Naive B cell (primary cell): ENCODE measurements around the gene DTNB. TPM values are rescaled to one million over a fixed set of nuclear protein-coding genes. Genes with fewer than 3 reads are reported as not detected.
"Not testable (repeated sequence)": the region's sequence is repeated elsewhere in the genome, so short reads cannot be mapped to it uniquely, and the experiment has no call there.

ENCODE experiments used
- ATAC-seq, 2 donors: fragments of 150-1000 bp; cut with Tn5 transposase; 2 replicates each; pipeline ENCODE4 v1.10.0; 2021; ENCODE audit warnings: low read depth in 2 of 2, mild to moderate bottlenecking in 2 of 2, moderate library complexity in 2 of 2
- DNase-seq: peaks from one replicate; pipeline ENCODE4 v3.0.0; 2022
- H3K27ac Mint-ChIP-seq, 6 donors: one replicate each; pipeline ENCODE4 v1.8.0; 2020 to 2022; ENCODE audit warnings: mild to moderate bottlenecking in 6 of 6, mixed read lengths in 6 of 6, moderate library complexity in 5 of 6, inconsistent platforms in 2 of 6
- H3K27me3 Mint-ChIP-seq, 3 donors: one replicate each; pipeline ENCODE4 v1.8.0; 2021 to 2022; ENCODE audit warnings: mixed read lengths in 3 of 3, mild to moderate bottlenecking in 1 of 3
- H3K36me3 Mint-ChIP-seq, 2 donors: one replicate each; pipeline ENCODE4 v1.8.0; 2020 to 2022; ENCODE audit warnings: mixed read lengths in 2 of 2, inconsistent platforms in 1 of 2, mild to moderate bottlenecking in 1 of 2
- H3K4me1 Mint-ChIP-seq, 3 donors: one replicate each; pipeline ENCODE4 v1.8.0; 2020 to 2022; ENCODE audit warnings: mixed read lengths in 3 of 3, inconsistent platforms in 1 of 3, mild to moderate bottlenecking in 1 of 3, moderate library complexity in 1 of 3
- H3K4me3 Mint-ChIP-seq, 8 donors: one replicate each; pipeline ENCODE4 v1.8.0; 2020 to 2022; ENCODE audit warnings: mild to moderate bottlenecking in 8 of 8, mixed read lengths in 8 of 8, moderate library complexity in 8 of 8, inconsistent platforms in 2 of 8
- H3K9me3 Mint-ChIP-seq, 7 donors: one replicate each; pipeline ENCODE4 v1.8.0; 2020 to 2022; ENCODE audit warnings: mixed read lengths in 7 of 7, mild to moderate bottlenecking in 5 of 7, inconsistent platforms in 2 of 7, moderate library complexity in 1 of 7
- polyA plus RNA-seq, 6 donors: library from polyadenylated mRNA; unstranded; fragments of 300-500 nt; fragmentation: Illumina TruSeq; gene quantifications; one replicate each; pipeline ENCODE4 v1.2.3, GENCODE V29; 2021; ENCODE audit warnings: low read depth in 6 of 6

The DTNB gene
- polyA plus RNA-seq, 6 donors from 2014 or later = 7.8 to 25.4 (median 16.1) TPM

GRCh38 chr2:25669520-25669919 lies 3.9 kb downstream of the DTNB start:
- peak overlapping the region in 1 of 8 donors; percentile 30 for H3K4me3 Mint-ChIP-seq
- no peak for ATAC-seq
- H3K27me3 Mint-ChIP-seq = no peaks in the 10 kb centered on the region
- peaks cover 9 to 25% (median 9%) of the 10 kb centered on the region in 3 donors for H3K4me1 Mint-ChIP-seq
- no peak for DNase-seq
- no peaks in the 10 kb centered on the region for H3K36me3 Mint-ChIP-seq
- H3K9me3 Mint-ChIP-seq = no peaks in the 10 kb centered on the region
- no peak overlapping the region for H3K27ac Mint-ChIP-seq

- ATAC-seq = no peak
- Mint-ChIP-seq H3K4me1 (peaks cover 7 to 8% (median 7%) of the 10 kb centered on the region in 3 donors), H3K4me3 (no peak overlapping the region), H3K9me3 (no peaks in the 10 kb centered on the region), H3K27me3 (no peaks in the 10 kb centered on the region), H3K27ac (no peak overlapping the region), H3K36me3 (no peaks in the 10 kb centered on the region)
- no peak for DNase-seq
These were observed 7.2 kb downstream of the DTNB start for GRCh38 chr2:25666218-25666617.

- not testable (repeated sequence) for H3K27me3 Mint-ChIP-seq, DNase-seq, H3K4me1 Mint-ChIP-seq, H3K36me3 Mint-ChIP-seq, ATAC-seq, H3K9me3 Mint-ChIP-seq, H3K27ac Mint-ChIP-seq
- H3K4me3 Mint-ChIP-seq = peak overlapping the region in 1 of 8 donors; percentile 2
These were observed 7.9 kb downstream of the DTNB start for GRCh38 chr2:25665429-25665828.

GRCh38 chr2:25664965-25665307 lies 8.4 kb downstream of the DTNB start:
- Mint-ChIP-seq H3K4me1 (peaks cover 3 to 12% (median 8%) of the 10 kb centered on the region in 3 donors), H3K36me3 (no peaks in the 10 kb centered on the region), H3K27me3 (no peaks in the 10 kb centered on the region), H3K4me3 (peak overlapping the region in 2 of 8 donors; percentile 2 to 66), H3K27ac (peak overlapping the region in 3 of 6 donors; percentile 1 to 44 (median 6)), H3K9me3 (no peaks in the 10 kb centered on the region)
- ATAC-seq (no peak), DNase-seq (no peak)

GRCh38 chr2:25664183-25664964 lies 9.0 kb downstream of the DTNB start:
- ATAC-seq = peak in 1 of 2 donors; percentile 58
- no peaks in the 10 kb centered on the region for H3K9me3 Mint-ChIP-seq
- no peaks in the 10 kb centered on the region for H3K27me3 Mint-ChIP-seq
- peak overlapping the region in 6 of 8 donors; percentile 2 to 66 (median 57) for H3K4me3 Mint-ChIP-seq
- H3K4me1 Mint-ChIP-seq = peaks cover 3 to 14% (median 8%) of the 10 kb centered on the region in 3 donors
- DNase-seq = peak; percentile 17
- H3K36me3 Mint-ChIP-seq = no peaks in the 10 kb centered on the region
- peak overlapping the region in 2 of 6 donors; percentile 1 to 6 for H3K27ac Mint-ChIP-seq

- no peak for DNase-seq
- H3K4me1 Mint-ChIP-seq = peaks cover 4 to 15% (median 6%) of the 10 kb centered on the region in 3 donors
- peaks cover 3 to 12% of the 10 kb centered on the region in 2 donors for H3K36me3 Mint-ChIP-seq
- H3K27me3 Mint-ChIP-seq = no peaks in the 10 kb centered on the region
- H3K9me3 Mint-ChIP-seq = peaks cover 0 to under 1% (median 0%) of the 10 kb centered on the region in 7 donors
- no peak overlapping the region for H3K4me3 Mint-ChIP-seq
- ATAC-seq = no peak
- H3K27ac Mint-ChIP-seq = no peak overlapping the region
These were observed 18.1 kb downstream of the DTNB start for GRCh38 chr2:25655316-25655715.

- Mint-ChIP-seq H3K4me1 (peaks cover 4 to 13% (median 6%) of the 10 kb centered on the region in 3 donors), H3K9me3 (peaks cover 0 to 2% (median 0%) of the 10 kb centered on the region in 7 donors), H3K36me3 (peaks cover 8 to 17% of the 10 kb centered on the region in 2 donors), H3K4me3 (no peak overlapping the region), H3K27me3 (no peaks in the 10 kb centered on the region), H3K27ac (no peak overlapping the region)
- no peak for DNase-seq
- ATAC-seq = no peak
These were observed 18.6 kb downstream of the DTNB start for GRCh38 chr2:25654801-25655200.

- Mint-ChIP-seq H3K27me3 (no peaks in the 10 kb centered on the region), H3K4me1 (peaks cover 0 to 9% (median 6%) of the 10 kb centered on the region in 3 donors), H3K27ac (no peak overlapping the region), H3K9me3 (peaks cover 0 to 2% (median 0%) of the 10 kb centered on the region in 7 donors), H3K4me3 (no peak overlapping the region), H3K36me3 (peaks cover 13 to 20% of the 10 kb centered on the region in 2 donors)
- no peak for ATAC-seq
- no peak for DNase-seq
These were observed 21.5 kb downstream of the DTNB start for GRCh38 chr2:25651782-25652455.

GRCh38 chr2:25651066-25651465 lies 22.3 kb downstream of the DTNB start:
- DNase-seq = no peak
- ATAC-seq = no peak
- Mint-ChIP-seq H3K27ac (no peak overlapping the region), H3K36me3 (peaks cover 13 to 20% of the 10 kb centered on the region in 2 donors), H3K27me3 (no peaks in the 10 kb centered on the region), H3K4me3 (no peak overlapping the region), H3K9me3 (peaks cover 0 to 2% (median 0%) of the 10 kb centered on the region in 7 donors), H3K4me1 (peaks cover 0 to 6% (median 4%) of the 10 kb centered on the region in 3 donors)

- no peak for ATAC-seq
- H3K27ac Mint-ChIP-seq = no peak overlapping the region
- H3K4me1 Mint-ChIP-seq = peaks cover 0 to 6% (median 4%) of the 10 kb centered on the region in 3 donors
- H3K36me3 Mint-ChIP-seq = peaks cover 13 to 20% of the 10 kb centered on the region in 2 donors
- no peak for DNase-seq
- H3K9me3 Mint-ChIP-seq = peaks cover 0 to 2% (median 0%) of the 10 kb centered on the region in 7 donors
- peak overlapping the region in 1 of 8 donors; percentile 42 for H3K4me3 Mint-ChIP-seq
- no peaks in the 10 kb centered on the region for H3K27me3 Mint-ChIP-seq
These were observed 23.1 kb downstream of the DTNB start for GRCh38 chr2:25650256-25650655.

- no peaks in the 10 kb centered on the region for H3K27me3 Mint-ChIP-seq
- H3K4me3 Mint-ChIP-seq = no peak overlapping the region
- DNase-seq (no peak), ATAC-seq (no peak)
- H3K36me3 Mint-ChIP-seq = peaks cover 13 to 20% of the 10 kb centered on the region in 2 donors
- H3K9me3 Mint-ChIP-seq = peaks cover 0 to 2% (median 0%) of the 10 kb centered on the region in 7 donors
- peaks cover 0 to 6% (median 4%) of the 10 kb centered on the region in 3 donors for H3K4me1 Mint-ChIP-seq
- H3K27ac Mint-ChIP-seq = no peak overlapping the region
These were observed 23.6 kb downstream of the DTNB start for GRCh38 chr2:25649786-25650185.

- Mint-ChIP-seq H3K27me3 (no peaks in the 10 kb centered on the region), H3K4me3 (no peak overlapping the region), H3K9me3 (peaks cover 0 to 4% (median 0%) of the 10 kb centered on the region in 7 donors), H3K4me1 (peaks cover 0 to 6% (median 4%) of the 10 kb centered on the region in 3 donors), H3K36me3 (peaks cover 0 to 8% of the 10 kb centered on the region in 2 donors), H3K27ac (no peak overlapping the region)
- DNase-seq = no peak
- ATAC-seq = no peak
These were observed 31.1 kb downstream of the DTNB start for GRCh38 chr2:25642298-25642697.

GRCh38 chr2:25639696-25640095 lies 33.7 kb downstream of the DTNB start:
- Mint-ChIP-seq H3K27ac (peak overlapping the region in 1 of 6 donors; percentile 30), H3K9me3 (peaks cover 0 to 4% (median 0%) of the 10 kb centered on the region in 7 donors), H3K4me3 (no peak overlapping the region), H3K4me1 (peaks cover 0 to 6% (median 4%) of the 10 kb centered on the region in 3 donors), H3K27me3 (no peaks in the 10 kb centered on the region), H3K36me3 (peaks cover 0 to 8% of the 10 kb centered on the region in 2 donors)
- DNase-seq (no peak), ATAC-seq (no peak)
